ENCODE measurements around the gene MEGF6.

MEGF6 gene

GRCh38 chr1:3495776-3496745 lies 115.2 kb downstream of the MEGF6 start:
- TF ChIP-seq CTCF (IDR thresholded peaks at IDR 0.05) = no peak
- Histone ChIP-seq H3K4me1 (peaks cover 0 to 9% (median 2%) of the 10 kb centered on the region in 4 donors), H3K36me3 (peaks cover 0 to 82% (median 59%) of the 10 kb centered on the region in 3 donors), H3K27me3 (no peaks in the 10 kb centered on the region), H3K4me3 (no peak overlapping the region), H3K27ac (no peak overlapping the region), H3K9me3 (no peaks in the 10 kb centered on the region)
- intact Hi-C loops (cut with DNase I; ENCODE audit: low total_unique reads) = no loop called here
- DNase-seq = no peak

GRCh38 chr1:3494321-3495308 lies 116.7 kb downstream of the MEGF6 start:
- H3K4me3 ChIP-seq = no peak overlapping the region
- H3K27me3 ChIP-seq = no peaks in the 10 kb centered on the region
- no peaks in the 10 kb centered on the region for H3K9me3 ChIP-seq
- no peak overlapping the region for H3K27ac ChIP-seq
- no peak for DNase-seq
- H3K36me3 ChIP-seq = peaks cover 7 to 80% (median 57%) of the 10 kb centered on the region in 3 donors
- TF ChIP-seq CTCF (IDR thresholded peaks at IDR 0.05) = no peak
- intact Hi-C loops (cut with DNase I; ENCODE audit: low total_unique reads) = loop anchor here (5.0 kb wide), 1 partner anchor 58 kb away; no protein-coding TSS in a partner anchor
- H3K4me1 ChIP-seq = peaks cover 0 to 10% (median 2%) of the 10 kb centered on the region in 4 donors

- H3K4me1 ChIP-seq = peaks cover 0 to 10% (median 2%) of the 10 kb centered on the region in 4 donors
- no peak overlapping the region for H3K27ac ChIP-seq
- intact Hi-C loops (cut with DNase I; ENCODE audit: low total_unique reads) = loop anchor here (5.0 kb wide), 1 partner anchor 60 kb away; no protein-coding TSS in a partner anchor
- no peak for TF ChIP-seq CTCF (IDR thresholded peaks at IDR 0.05)
- H3K27me3 ChIP-seq = no peaks in the 10 kb centered on the region
- no peak overlapping the region for H3K4me3 ChIP-seq
- no peak for DNase-seq
- H3K9me3 ChIP-seq = peaks cover 0 to 13% (median 0%) of the 10 kb centered on the region in 3 donors
- H3K36me3 ChIP-seq = peaks cover 9 to 76% (median 48%) of the 10 kb centered on the region in 3 donors
These were observed 118.6 kb downstream of the MEGF6 start for GRCh38 chr1:3492545-3493246.

GRCh38 chr1:3491291-3492246 lies 119.7 kb downstream of the MEGF6 start:
- H3K27ac ChIP-seq = no peak overlapping the region
- intact Hi-C loops (cut with DNase I; ENCODE audit: low total_unique reads) = loop anchor here (2.0 to 5.0 kb wide), 2 partner anchors 61 to 129 kb away; no protein-coding TSS in a partner anchor
- H3K4me3 ChIP-seq = no peak overlapping the region
- peaks cover 0 to 10% (median 2%) of the 10 kb centered on the region in 4 donors for H3K4me1 ChIP-seq
- H3K9me3 ChIP-seq = peaks cover 0 to 13% (median 0%) of the 10 kb centered on the region in 3 donors
- peak; percentile 64 to 82 for DNase-seq
- peaks cover 9 to 64% (median 44%) of the 10 kb centered on the region in 3 donors for H3K36me3 ChIP-seq
- no peaks in the 10 kb centered on the region for H3K27me3 ChIP-seq
- peak; percentile 96 to 100 for TF ChIP-seq CTCF (IDR thresholded peaks at IDR 0.05)
